Measurements from ENCODE around the gene SFXN3.

DNA sequence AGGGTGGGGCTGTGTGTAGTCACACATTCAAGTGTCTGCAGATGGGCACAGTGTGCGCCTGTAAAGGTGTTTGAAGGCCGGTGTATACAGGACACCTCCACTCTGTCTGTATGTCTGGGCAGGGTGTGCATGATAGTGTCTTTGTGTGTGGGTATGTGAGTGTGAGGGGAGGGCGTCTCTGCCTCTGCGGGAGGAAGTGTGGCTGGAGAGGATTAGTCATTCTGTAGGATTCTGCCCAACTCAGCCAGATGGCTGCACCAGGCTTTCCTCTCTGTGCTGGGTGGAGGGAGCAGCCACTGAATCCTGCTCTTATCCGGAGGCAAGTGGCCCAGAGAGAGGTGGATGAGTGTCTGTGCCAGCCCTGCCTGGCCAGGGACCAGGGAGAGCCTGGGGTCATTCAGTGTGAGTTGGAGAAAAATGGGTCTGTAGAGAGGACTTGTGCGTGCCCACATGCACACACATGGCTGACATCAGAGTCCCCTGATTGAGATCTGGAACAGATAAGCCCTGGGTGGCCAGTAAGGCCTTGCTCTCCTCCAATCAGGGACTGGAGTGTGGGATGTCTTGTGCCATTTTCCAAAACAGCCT, 1.7 kb downstream of the SFXN3 start:
- peak; percentile 96 for TF ChIP-seq GATA3 (IDR thresholded peaks at IDR 0.05; ENCODE audit: low read depth, low read length)
- TF ChIP-seq GATA2 (IDR thresholded peaks at IDR 0.05; ENCODE audit: low read depth, low read length) = peak; percentile 100

All from SH-SY5Y (cell line).